Muscle layer of duodenum (tissue), 2 donors: Measurements from ENCODE around the gene SSTR5.

Experiments
- H3K27ac ChIP-seq: one replicate; pipeline ENCODE4 v1.7.0; 2013; ENCODE audit warnings: mild to moderate bottlenecking, low read length
- H3K27me3 ChIP-seq: one replicate; pipeline ENCODE4 v1.7.0; 2013; ENCODE audit warnings: low read depth, mild to moderate bottlenecking, control low read depth, low read length
- H3K36me3 ChIP-seq, 2 donors: one replicate each; pipeline ENCODE4 v1.7.0; 2013; ENCODE audit warnings: low read length in 2 of 2, control low read depth in 1 of 2, mild to moderate bottlenecking in 1 of 2; ENCODE audit not compliant: insufficient read depth in 2 of 2, control insufficient read depth in 1 of 2
- H3K4me1 ChIP-seq, 2 donors: one replicate each; pipeline ENCODE4 v1.7.0; 2013; ENCODE audit warnings: low read length in 2 of 2, mild to moderate bottlenecking in 2 of 2, control low read depth in 1 of 2, moderate library complexity in 1 of 2; ENCODE audit not compliant: insufficient read depth in 2 of 2, control insufficient read depth in 1 of 2
- H3K4me3 ChIP-seq, 2 donors: one replicate each; pipeline ENCODE4 v1.7.0; 2013; ENCODE audit warnings: low read length in 2 of 2, low read depth in 1 of 2, mild to moderate bottlenecking in 1 of 2
- H3K9me3 ChIP-seq, 2 donors: one replicate each; pipeline ENCODE4 v1.7.0; 2013; ENCODE audit warnings: low read length in 2 of 2, control low read depth in 1 of 2, mild to moderate bottlenecking in 1 of 2; ENCODE audit not compliant: control insufficient read depth in 1 of 2
- donor health status: healthy.

SSTR5 gene

DNA sequence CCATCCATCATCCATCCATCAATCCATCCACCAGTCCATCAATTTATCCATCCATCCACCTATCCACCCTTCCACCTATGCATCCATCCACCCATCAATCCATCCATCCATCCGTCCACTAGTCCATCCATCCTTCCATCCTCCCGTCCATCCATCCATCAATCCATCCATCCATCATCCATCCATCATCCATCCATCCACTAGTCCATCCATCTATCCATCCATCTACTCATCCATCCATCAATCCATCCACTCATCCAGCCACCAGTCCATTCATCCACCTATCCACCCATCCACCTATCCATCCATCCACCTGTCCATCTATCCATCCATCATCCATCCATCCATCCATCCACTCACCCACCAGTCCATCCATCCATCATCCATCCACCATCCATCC is 39.9 kb upstream of the SSTR5 start:
- Histone ChIP-seq H3K27ac (no peak overlapping the region), H3K27me3 (no peaks in the 10 kb centered on the region), H3K4me3 (no peak overlapping the region), H3K36me3 (no peaks in the 10 kb centered on the region), H3K4me1 (no peaks in the 10 kb centered on the region), H3K9me3 (peaks cover 0 to 5% of the 10 kb centered on the region in 2 donors)

DNA sequence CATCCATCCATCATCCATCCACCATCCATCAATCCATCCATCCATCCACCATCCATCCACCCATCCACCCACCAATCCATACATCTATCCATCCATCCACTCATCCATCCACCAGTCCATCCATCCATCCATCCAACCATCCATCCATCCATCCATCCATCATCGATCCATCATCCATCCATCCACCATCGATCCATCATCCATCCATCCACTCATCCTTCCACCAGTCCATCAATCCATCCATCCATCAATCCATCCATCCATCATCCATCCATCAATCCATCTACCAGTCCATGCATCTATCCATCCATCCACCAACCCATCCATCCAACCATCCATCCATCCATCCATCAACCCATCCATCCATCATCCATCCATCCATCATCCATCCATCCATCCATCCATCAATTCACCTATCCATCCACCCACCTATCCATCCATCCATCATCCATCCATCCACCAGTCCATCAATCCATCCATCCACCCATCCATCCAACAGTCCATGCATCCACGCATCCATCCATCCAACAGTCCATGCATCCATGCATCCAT is 39.3 kb upstream of the SSTR5 start:
- Histone ChIP-seq H3K36me3 (no peaks in the 10 kb centered on the region), H3K9me3 (peaks cover 0 to 5% of the 10 kb centered on the region in 2 donors), H3K4me1 (no peaks in the 10 kb centered on the region), H3K27ac (no peak overlapping the region), H3K4me3 (no peak overlapping the region), H3K27me3 (no peaks in the 10 kb centered on the region)

DNA sequence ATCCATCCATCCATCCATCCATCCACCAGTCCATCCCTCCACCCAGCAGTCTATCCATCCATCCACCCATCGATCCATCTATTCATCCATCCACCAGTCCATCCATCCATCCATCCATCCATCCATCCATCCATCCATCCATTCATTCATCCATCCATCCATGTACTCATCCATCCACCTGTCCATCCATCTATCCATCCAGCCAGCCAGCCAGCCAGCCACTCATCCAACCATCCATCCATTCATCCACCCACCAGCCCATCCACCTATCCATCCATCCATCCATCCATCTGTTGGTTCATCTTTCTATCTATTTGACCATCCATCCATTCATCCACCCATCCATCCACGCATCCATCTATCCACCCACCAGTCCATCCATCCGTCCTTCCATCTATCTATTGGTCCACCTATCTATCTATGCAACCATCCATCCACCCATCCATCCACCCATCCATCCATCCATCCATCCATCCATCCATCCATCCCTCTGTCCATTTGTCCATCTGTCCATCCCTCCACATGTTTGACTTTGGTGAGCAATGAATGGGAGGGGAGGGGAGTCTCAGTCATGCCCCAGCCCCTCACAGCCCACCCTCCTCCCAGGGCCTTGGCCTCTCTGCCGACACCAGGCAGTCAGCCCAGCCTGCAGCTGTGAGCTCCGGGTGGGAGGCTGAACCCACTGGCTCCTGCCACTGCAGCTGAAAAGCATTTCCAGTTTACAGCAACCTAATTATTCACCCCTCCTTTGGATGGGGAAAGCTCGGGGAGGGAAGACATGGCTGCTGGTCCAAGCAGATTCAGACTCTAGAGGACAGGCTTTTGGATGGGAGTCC is 38.1 kb upstream of the SSTR5 start:
- Histone ChIP-seq H3K9me3 (peaks cover 0 to 5% of the 10 kb centered on the region in 2 donors), H3K4me1 (no peaks in the 10 kb centered on the region), H3K36me3 (no peaks in the 10 kb centered on the region), H3K27ac (no peak overlapping the region), H3K27me3 (no peaks in the 10 kb centered on the region), H3K4me3 (no peak overlapping the region)

DNA sequence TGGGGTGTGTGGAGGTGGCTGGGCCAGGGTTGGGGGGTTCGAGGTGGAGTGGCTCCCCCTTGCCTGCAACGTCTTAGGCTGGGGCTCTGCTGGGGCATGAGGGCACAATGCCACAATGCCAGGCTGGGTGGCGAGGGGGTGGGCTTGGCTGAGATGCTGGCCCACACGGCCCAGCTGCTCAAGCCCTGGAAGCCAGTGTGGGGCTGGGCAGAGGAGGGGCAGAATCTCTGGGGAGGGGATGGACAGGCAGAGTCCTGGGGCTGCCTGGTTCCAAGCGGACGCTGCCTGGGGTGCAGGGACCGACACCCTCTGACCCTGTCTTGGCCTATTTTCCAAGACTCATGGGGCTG is 37.5 kb upstream of the SSTR5 start:
- H3K4me1 ChIP-seq: no peaks in the 10 kb centered on the region
- H3K27me3 ChIP-seq: no peaks in the 10 kb centered on the region
- peaks cover 0 to 5% of the 10 kb centered on the region in 2 donors for H3K9me3 ChIP-seq
- no peaks in the 10 kb centered on the region for H3K36me3 ChIP-seq
- no peak overlapping the region for H3K27ac ChIP-seq
- H3K4me3 ChIP-seq: no peak overlapping the region

DNA sequence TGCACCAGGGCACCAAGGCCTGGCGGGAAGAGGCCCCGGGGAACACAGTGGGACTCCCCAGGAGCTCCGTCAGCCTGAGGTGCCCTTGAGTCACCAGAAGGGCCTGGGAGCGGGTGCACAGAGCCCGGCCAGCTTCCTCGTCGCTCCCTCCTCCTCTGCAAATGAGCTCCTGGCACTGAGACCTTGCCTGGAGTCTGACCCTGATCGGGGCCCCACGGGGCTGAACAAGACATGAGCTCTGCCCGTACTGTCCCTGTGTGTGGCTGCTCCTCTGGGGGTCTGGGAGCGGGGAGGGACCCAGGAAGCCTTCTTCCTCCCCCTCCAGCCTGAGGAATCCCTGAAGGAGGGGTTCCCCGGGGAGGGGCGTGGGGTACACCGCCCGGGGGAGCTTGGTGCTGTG is 36.4 kb upstream of the SSTR5 start:
- H3K27me3 ChIP-seq: no peaks in the 10 kb centered on the region
- no peak overlapping the region for H3K4me3 ChIP-seq

DNA sequence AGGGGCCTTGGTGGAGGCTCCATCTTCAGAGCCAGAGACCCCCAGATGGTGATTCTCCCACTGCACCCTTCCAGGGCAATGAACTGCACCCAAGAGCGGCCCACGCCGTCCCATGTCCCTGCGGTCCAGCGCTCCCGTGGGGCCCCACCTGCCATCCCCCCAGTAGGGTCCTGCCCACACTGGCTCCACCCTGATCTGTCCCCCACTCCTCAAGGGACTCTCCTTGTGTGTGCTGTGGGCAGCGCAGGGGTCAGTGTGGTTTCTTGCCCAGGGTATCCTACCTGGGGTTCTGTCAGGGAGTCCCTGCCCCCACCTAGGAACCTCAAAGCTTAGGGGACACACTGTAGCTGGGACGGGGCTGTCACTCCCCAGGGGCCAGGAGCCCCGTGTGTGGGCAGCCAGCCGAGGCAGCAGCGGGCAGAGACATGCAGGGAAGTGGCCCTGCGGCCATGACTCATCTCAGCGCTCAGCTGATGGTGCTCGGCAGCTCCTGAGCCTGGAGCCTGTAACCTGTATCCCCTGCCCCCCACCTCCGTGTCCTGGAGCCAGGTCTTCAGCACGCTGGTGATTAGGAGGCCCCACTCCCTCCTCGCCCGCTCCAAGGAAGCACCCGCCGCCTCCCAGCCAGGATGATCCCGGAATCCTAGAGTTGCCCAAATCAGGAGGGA is 35.7 kb upstream of the SSTR5 start:
- Histone ChIP-seq H3K27ac (no peak overlapping the region), H3K27me3 (no peaks in the 10 kb centered on the region)

More for the DNA sequence above, 36.4 kb upstream of the SSTR5 start:
- H3K9me3 ChIP-seq: peaks cover 0 to 5% of the 10 kb centered on the region in 2 donors
- H3K27ac ChIP-seq: no peak overlapping the region
- no peaks in the 10 kb centered on the region for H3K36me3 ChIP-seq
- no peaks in the 10 kb centered on the region for H3K4me1 ChIP-seq

DNA sequence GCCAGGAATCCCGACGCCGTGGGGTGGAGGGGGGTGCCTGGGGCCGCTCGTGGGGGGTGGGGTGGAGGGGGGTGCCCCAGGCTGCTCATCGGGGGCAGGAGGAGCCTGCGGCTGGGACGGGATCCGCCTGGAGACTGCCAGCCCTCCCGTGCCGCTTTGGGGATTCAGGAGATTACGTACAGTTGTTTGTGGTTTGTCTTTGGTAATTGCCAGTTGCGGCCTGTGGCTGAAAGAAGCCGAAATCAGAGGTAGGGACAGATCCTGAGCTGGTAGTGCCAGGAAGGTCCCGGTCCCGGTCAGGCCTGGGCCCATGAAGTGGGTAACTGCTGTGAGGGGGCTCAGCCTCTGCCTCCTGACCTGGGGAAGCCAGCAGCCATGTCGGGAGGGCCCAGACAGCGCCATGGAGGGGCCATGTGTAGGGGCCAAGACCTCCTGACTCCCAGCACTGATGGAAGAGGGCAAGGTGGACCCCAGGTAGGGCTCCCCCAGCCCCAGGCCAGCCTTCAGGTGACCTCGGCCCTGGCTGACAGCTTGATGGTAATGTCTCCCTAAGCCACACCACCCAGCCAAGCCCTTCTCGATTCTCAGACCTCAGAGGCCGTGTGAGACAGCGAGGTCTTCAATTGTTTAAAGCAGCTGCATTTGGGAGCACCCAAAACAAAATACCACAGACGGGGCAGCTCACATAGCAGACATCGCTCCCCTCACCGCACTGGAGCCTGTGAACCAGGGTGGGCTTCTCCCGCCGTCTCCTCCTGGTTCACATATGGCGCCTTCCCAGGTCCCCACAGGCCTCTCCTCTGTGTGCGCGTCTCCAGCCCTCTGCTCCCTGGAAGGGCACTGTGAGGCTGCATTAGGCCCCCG is 34.9 kb upstream of the SSTR5 start:
- H3K27me3 ChIP-seq: no peaks in the 10 kb centered on the region
- H3K4me3 ChIP-seq: no peak overlapping the region
- H3K27ac ChIP-seq: no peak overlapping the region
- H3K4me1 ChIP-seq: no peaks in the 10 kb centered on the region
- H3K36me3 ChIP-seq: no peaks in the 10 kb centered on the region
- peaks cover 0 to 10% of the 10 kb centered on the region in 2 donors for H3K9me3 ChIP-seq

More for the DNA sequence above, 35.7 kb upstream of the SSTR5 start:
- no peaks in the 10 kb centered on the region for H3K36me3 ChIP-seq
- no peak overlapping the region for H3K4me3 ChIP-seq
- H3K4me1 ChIP-seq: no peaks in the 10 kb centered on the region
- peaks cover 0 to 9% of the 10 kb centered on the region in 2 donors for H3K9me3 ChIP-seq

DNA sequence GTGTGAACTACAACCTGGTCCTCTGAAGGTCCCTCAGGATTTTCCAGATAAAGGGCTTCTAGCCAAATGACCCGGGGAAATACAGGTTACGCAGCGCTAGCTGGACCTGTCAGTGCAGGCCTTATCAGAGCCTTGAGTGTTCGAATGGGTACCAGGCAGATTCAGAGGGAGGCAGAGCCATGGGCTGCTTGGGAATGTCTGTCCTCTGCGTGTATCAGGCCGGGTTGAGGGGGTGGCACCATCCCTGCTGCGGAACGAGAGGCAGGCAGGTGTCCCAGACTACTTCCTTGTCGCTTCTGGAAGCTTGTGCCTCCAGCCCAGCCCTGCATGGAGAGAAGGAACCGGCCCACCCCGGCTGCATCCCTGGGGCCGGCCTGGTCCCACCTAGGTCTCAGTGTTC is 33.6 kb upstream of the SSTR5 start:
- no peaks in the 10 kb centered on the region for H3K27me3 ChIP-seq
- no peaks in the 10 kb centered on the region for H3K36me3 ChIP-seq
- peaks cover 0 to 3% of the 10 kb centered on the region in 2 donors for H3K4me1 ChIP-seq
- no peak overlapping the region for H3K27ac ChIP-seq
- peaks cover 0 to 5% of the 10 kb centered on the region in 2 donors for H3K9me3 ChIP-seq
- H3K4me3 ChIP-seq: no peak overlapping the region

DNA sequence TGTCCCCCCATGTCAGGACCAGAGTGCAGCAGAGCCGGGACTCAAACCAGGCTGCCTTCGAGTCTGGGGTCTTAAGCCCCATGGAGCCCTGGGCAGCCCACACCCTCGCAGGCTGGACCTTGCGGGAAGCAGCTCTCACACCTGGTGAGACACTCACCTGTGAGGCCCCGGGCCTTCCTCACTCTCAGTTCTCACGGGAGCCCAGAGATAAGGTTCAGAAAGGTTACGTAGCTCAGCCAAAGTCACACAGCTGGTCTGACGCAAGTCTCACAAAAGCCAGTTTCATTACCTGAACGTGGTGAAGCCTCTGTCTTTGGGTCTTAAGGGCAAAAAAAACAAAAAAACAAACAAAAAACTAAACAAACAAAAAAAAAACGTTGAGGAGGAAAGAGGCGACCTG is 32.8 kb upstream of the SSTR5 start:
- Histone ChIP-seq H3K9me3 (peaks cover 0 to 5% of the 10 kb centered on the region in 2 donors), H3K27me3 (no peaks in the 10 kb centered on the region), H3K4me1 (peaks cover 0 to 4% of the 10 kb centered on the region in 2 donors), H3K4me3 (no peak overlapping the region), H3K36me3 (no peaks in the 10 kb centered on the region), H3K27ac (no peak overlapping the region)

DNA sequence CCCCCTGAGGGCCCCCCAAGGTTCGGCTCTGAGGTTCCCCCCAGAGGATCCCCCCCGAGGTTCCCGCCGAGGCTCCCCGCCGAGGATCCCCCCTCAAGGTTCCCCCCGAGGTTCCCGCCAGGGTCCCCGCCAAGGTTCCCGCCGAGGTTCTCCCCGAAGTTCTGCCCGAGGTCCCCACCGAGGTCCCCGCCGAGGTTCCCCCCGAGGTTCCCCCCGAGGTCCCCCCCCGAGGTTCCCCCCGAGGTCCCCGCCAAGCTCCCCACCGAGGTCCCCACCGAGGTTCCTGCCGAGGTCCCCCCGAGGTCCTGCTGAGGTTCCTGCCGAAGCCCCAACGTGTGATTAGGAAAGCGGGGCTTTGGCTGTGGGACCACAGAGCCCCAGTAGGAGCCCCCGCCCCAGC is 32.2 kb upstream of the SSTR5 start:
- peaks cover 0 to 4% of the 10 kb centered on the region in 2 donors for H3K4me1 ChIP-seq
- H3K27ac ChIP-seq: no peak overlapping the region
- no peak overlapping the region for H3K4me3 ChIP-seq
- H3K36me3 ChIP-seq: no peaks in the 10 kb centered on the region
- H3K27me3 ChIP-seq: no peaks in the 10 kb centered on the region
- H3K9me3 ChIP-seq: peaks cover 0 to 5% of the 10 kb centered on the region in 2 donors
